Measurements from ENCODE around the gene CTSK. TPM values are rescaled to one million over a fixed set of nuclear protein-coding genes. Genes with fewer than 3 reads are reported as not detected.
"Not testable (repeated sequence)": the region's sequence is repeated elsewhere in the genome, so short reads cannot be mapped to it uniquely, and the experiment has no call there.

Gene CTSK
- total RNA-seq, 4 donors from 2014 or later = 16.1 to 76.2 (median 36.8) TPM

DNA sequence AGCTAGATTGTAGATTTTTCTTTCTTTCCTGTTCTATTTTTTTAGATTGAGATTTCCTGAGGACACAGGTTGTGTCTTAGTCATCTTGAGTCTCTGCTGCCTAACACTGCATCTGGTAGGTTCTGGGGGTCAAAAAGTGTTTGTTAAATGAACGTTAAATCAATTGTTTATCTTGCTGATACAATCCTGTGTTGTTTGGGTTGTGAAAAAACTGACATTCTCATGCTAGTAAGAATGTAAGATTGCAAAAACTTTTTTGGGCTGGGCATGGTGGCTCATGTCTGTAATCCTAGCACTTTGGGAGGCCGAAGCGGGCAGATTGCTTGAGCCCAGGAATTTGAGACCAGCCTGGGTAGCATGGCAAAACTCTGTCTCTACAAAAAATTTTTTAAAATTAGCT lies 3.4 kb downstream of the CTSK start:
- H3K4me3 ChIP-seq (replicated peaks in 1 of 3) = no peak overlapping the region
- H3K4me1 ChIP-seq = no peaks in the 10 kb centered on the region
- no peak overlapping the region for H3K27ac ChIP-seq
- H3K27me3 ChIP-seq = no peaks in the 10 kb centered on the region
- intact Hi-C loops (cut with DNase I) = no loop called here
- no peaks in the 10 kb centered on the region for H3K36me3 ChIP-seq
- no peaks in the 10 kb centered on the region for H3K9me3 ChIP-seq
- TF ChIP-seq, protein P1, sequence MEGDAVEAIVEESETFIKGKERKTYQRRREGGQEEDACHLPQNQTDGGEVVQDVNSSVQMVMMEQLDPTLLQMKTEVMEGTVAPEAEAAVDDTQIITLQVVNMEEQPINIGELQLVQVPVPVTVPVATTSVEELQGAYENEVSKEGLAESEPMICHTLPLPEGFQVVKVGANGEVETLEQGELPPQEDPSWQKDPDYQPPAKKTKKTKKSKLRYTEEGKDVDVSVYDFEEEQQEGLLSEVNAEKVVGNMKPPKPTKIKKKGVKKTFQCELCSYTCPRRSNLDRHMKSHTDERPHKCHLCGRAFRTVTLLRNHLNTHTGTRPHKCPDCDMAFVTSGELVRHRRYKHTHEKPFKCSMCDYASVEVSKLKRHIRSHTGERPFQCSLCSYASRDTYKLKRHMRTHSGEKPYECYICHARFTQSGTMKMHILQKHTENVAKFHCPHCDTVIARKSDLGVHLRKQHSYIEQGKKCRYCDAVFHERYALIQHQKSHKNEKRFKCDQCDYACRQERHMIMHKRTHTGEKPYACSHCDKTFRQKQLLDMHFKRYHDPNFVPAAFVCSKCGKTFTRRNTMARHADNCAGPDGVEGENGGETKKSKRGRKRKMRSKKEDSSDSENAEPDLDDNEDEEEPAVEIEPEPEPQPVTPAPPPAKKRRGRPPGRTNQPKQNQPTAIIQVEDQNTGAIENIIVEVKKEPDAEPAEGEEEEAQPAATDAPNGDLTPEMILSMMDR (IDR thresholded peaks at IDR 0.05) = no peak
- no peak for TF ChIP-seq POLR2A (IDR thresholded peaks at IDR 0.05)
- DNase-seq = no peak
- 80 to 85% methylated on average over 3 of the region's 3 CpGs for WGBS, 2 donors

DNA sequence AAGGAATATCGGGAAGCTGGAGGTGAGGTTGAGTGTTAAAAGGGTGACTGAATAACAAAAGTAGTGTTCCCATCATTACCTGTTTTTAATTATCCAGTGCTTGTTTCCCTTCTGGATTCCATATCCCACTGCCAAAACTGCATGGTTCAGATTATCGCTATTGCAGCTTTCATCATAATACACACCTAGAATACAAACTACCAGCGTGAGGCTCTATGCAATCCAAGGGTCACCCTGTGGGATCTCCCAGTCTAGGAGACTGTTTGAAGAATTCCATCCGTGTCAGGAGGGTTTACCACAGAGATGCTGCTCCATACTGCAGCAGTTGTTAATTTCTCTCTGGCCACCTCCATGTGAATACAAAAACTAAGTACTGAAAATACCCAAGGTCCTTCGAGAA lies 9.0 kb downstream of the CTSK start:
- Histone ChIP-seq H3K9me3 (no peaks in the 10 kb centered on the region), H3K4me3 (replicated peaks in 1 of 3) (no peak overlapping the region), H3K36me3 (peaks cover 19 to 25% of the 10 kb centered on the region in 2 donors), H3K27ac (no peak overlapping the region), H3K4me1 (no peaks in the 10 kb centered on the region), H3K27me3 (no peaks in the 10 kb centered on the region)
- no peak for DNase-seq
- TF ChIP-seq, protein P1 (IDR thresholded peaks at IDR 0.05) = no peak
- TF ChIP-seq POLR2A (IDR thresholded peaks at IDR 0.05) = no peak
- intact Hi-C loops (cut with DNase I) = no loop called here
- WGBS, 2 donors = 91 to 96% methylated on average over 5 of the region's 5 CpGs

DNA sequence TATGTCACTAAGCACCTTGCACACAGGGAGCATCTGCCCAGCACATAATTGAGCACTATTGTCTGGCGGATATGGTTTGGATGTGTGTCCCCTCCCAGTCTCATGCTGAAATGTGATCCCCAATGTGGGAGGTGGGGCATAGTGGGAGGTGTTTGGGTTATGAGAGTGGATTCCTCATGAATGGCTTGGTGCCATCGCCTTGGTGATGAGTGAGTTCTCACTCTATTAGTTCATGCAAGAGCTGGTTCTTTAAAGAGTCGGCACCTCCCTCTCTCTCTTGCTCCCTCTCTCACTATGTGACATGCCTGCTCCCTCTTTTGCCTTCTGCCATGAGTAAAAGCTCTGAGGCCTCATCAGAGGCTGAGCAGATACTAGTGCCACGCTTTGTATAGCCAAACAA lies 9.5 kb downstream of the CTSK start:
- Histone ChIP-seq H3K4me1 (no peaks in the 10 kb centered on the region), H3K9me3 (no peaks in the 10 kb centered on the region), H3K27ac (no peak overlapping the region), H3K36me3 (peaks cover 19 to 25% of the 10 kb centered on the region in 2 donors), H3K4me3 (replicated peaks in 1 of 3) (no peak overlapping the region), H3K27me3 (no peaks in the 10 kb centered on the region)
- intact Hi-C loops (cut with DNase I) = no loop called here
- DNase-seq = no peak
- no peak for TF ChIP-seq POLR2A (IDR thresholded peaks at IDR 0.05)
- TF ChIP-seq, protein P1 (IDR thresholded peaks at IDR 0.05) = no peak
- WGBS, 2 donors = 73 to 78% methylated on average over 4 of the region's 4 CpGs

DNA sequence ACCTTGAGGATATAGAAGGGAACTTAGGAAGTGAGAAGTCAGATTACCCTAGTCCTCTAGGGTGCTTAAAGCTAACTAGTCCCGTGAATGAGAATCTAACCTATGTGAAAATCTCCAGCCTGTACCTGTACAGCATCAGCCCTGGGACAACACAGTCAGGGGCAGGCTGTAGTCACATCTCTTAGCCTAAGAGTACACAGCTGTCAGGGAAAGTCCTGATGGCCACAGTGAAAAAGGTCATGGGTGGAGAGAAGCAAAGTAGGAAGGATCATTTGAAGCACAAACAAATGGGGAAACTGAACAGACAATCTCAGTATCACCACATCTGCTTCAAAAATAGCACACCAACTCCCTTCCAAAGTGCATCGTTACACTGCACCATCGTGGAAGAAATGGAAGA lies 11.7 kb downstream of the CTSK start:
- intact Hi-C loops (cut with DNase I) = no loop called here
- TF ChIP-seq, protein P1 (IDR thresholded peaks at IDR 0.05) = no peak
- no peak for TF ChIP-seq POLR2A (IDR thresholded peaks at IDR 0.05)
- Histone ChIP-seq H3K9me3 (no peaks in the 10 kb centered on the region), H3K27ac (no peak overlapping the region), H3K36me3 (peaks cover 19 to 25% of the 10 kb centered on the region in 2 donors), H3K27me3 (no peaks in the 10 kb centered on the region), H3K4me1 (no peaks in the 10 kb centered on the region), H3K4me3 (replicated peaks in 1 of 3) (no peak overlapping the region)
- 87 to 94% methylated on average over 3 of the region's 3 CpGs for WGBS, 2 donors
- DNase-seq = no peak

DNA sequence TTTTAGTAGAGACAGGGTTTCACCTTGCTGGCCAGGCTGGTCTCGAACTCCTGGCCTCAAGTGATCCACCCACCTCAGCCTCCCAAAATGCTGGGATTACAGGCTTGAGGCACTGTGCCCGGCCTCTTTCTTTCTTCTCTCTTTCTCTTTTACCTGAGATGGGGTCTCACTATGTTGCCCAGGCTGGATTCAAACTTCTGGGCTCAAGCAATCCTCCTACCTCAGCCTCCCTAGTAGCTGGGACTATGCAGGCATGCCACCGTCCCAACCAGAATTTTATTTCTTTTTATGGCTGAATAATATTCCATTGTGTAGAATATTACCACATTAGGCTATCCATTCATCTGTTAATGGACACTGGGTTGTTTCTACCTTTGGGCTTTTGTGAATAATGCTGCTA lies 14.3 kb downstream of the CTSK start:
- peaks cover 12 to 17% of the 10 kb centered on the region in 2 donors for H3K36me3 ChIP-seq
- H3K27ac ChIP-seq; H3K9me3 ChIP-seq; H3K4me3 ChIP-seq (replicated peaks in 1 of 3); DNase-seq; H3K4me1 ChIP-seq; H3K27me3 ChIP-seq; intact Hi-C loops (cut with DNase I): not testable (repeated sequence)
- 95 to 100% methylated on average over 3 of the region's 3 CpGs for WGBS, 2 donors

DNA sequence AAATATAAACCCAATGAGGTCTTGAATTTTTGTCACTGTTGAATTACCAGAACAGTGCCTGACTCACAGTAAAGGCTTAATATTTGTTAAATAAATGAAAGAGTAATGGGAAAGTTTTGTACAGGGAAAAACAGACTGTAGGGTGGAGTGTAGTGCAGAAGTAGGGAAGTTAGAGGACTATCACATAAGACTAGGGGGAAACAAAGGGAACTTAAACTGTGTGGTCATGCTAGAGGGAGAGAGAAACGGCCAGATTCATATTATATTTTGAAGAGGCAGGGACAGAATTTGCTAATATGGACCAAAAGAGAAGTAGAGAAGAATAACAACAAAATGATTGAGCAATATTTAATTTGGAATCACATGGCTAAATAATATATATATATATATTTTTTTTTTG lies 14.8 kb downstream of the CTSK start:
- intact Hi-C loops (cut with DNase I) = no loop called here
- Histone ChIP-seq H3K4me1 (no peaks in the 10 kb centered on the region), H3K9me3 (no peaks in the 10 kb centered on the region), H3K27ac (no peak overlapping the region), H3K4me3 (replicated peaks in 1 of 3) (no peak overlapping the region), H3K27me3 (no peaks in the 10 kb centered on the region), H3K36me3 (peaks cover 9 to 12% of the 10 kb centered on the region in 2 donors)
- TF ChIP-seq POLR2A (IDR thresholded peaks at IDR 0.05) = no peak
- TF ChIP-seq, protein P1 (IDR thresholded peaks at IDR 0.05) = no peak
- no peak for DNase-seq
- WGBS, 2 donors = 73 to 75% methylated on average over 1 of the region's 1 CpG

Data from thyroid gland (tissue), 4 donors.